ENCODE data around the gene SOCS4. TPM values are rescaled to one million over a fixed set of nuclear protein-coding genes. Genes with fewer than 3 reads are reported as not detected.
A peak's percentile ranks its signal among the peaks of the same experiment; 100 is the strongest.

SOCS4 gene
- total and polyA plus RNA-seq, 2 of the 13 experiments (the other 11 are each of a cell fraction or from before 2014, with no cell fraction given), result 4.0 to 10.0 TPM

GRCh38 chr14:55026793-55027561 lies at the start of gene SOCS4, which contains the start of gene WDHD1 (continued):
- no peak for TF ChIP-seq CEBPZ (IDR thresholded peaks at IDR 0.05; ENCODE audit: low read length)
- peak; percentile 92 for TF ChIP-seq ELF4 (CRISPR knock-in tag; IDR thresholded peaks at IDR 0.05; ENCODE audit: borderline replicate concordance)
- 0 out of 2 replicates have a peak, but pooled peaks have one; percentile 28 for TF ChIP-seq KLF15 (CRISPR knock-in tag; IDR thresholded peaks at IDR 0.05; ENCODE audit: borderline replicate concordance)
- TF ChIP-seq ZNF33A (CRISPR knock-in tag; IDR thresholded peaks at IDR 0.05; ENCODE audit: borderline replicate concordance), result no peak
- TF ChIP-seq RAD21 (CRISPR knock-in tag; IDR thresholded peaks at IDR 0.05), result peak; percentile 7; the same call in 1 of the 2 replicates
- 0 out of 2 replicates have a peak, but pooled peaks have one; percentile 57 for TF ChIP-seq GTF3A (CRISPR knock-in tag; conservative IDR thresholded peaks at IDR 0.05)
- TF ChIP-seq HOXA3 (CRISPR knock-in tag; IDR thresholded peaks at IDR 0.05), result peak; percentile 96
- TF ChIP-seq ZNF543 (CRISPR knock-in tag; IDR thresholded peaks at IDR 0.05), result peak; percentile 72; the same call in 1 of the 2 replicates
- peak; percentile 33; the same call in 1 of the 2 replicates for TF ChIP-seq RELA (CRISPR knock-in tag; IDR thresholded peaks at IDR 0.05)
- no peak for TF ChIP-seq MBNL3 (CRISPR knock-in tag; conservative IDR thresholded peaks at IDR 0.05)
- TF ChIP-seq KDM3A (CRISPR knock-in tag; IDR thresholded peaks at IDR 0.05; ENCODE audit: low read depth), result peak; percentile 92
- no peak for TF ChIP-seq ZNF530 (CRISPR knock-in tag; IDR thresholded peaks at IDR 0.05; ENCODE audit: low read depth)
- TF ChIP-seq DMTF1 (CRISPR knock-in tag; IDR thresholded peaks at IDR 0.05), result no peak
- peak; percentile 86 for TF ChIP-seq ZGPAT (CRISPR knock-in tag; IDR thresholded peaks at IDR 0.05)
- TF ChIP-seq ERF (CRISPR knock-in tag; IDR thresholded peaks at IDR 0.05), result peak; percentile 83
- TF ChIP-seq NFAT5 (CRISPR knock-in tag; IDR thresholded peaks at IDR 0.05), result 0 out of 2 replicates have a peak, but pooled peaks have one; percentile 9
